Skin of body (tissue), 2 donors: ENCODE data around the gene COL5A1. TPM values are rescaled to one million over a fixed set of nuclear protein-coding genes. Genes with fewer than 3 reads are reported as not detected.

Source experiments
- DNase-seq: peaks from one replicate; lab custom pipeline; 2025; lab: John Stamatoyannopoulos, UW
- total RNA-seq: library from RNA; depleted of rRNA; stranded (reverse); fragments of >200 nt; gene quantifications from one replicate; pipeline ENCODE4 v1.2.3, GENCODE V29; 2014

COL5A1 gene
- total RNA-seq, 1 donor from 2014 or later, result 349 TPM

- no peak for DNase-seq
Observed at GRCh38 chr9:134870746-134871662, 229.4 kb downstream of the COL5A1 start.

- peak; percentile 34 for DNase-seq
Observed at GRCh38 chr9:134871697-134872340, 230.2 kb downstream of the COL5A1 start.

- DNase-seq, result no peak
Observed at GRCh38 chr9:134872482-134873231, 231.1 kb downstream of the COL5A1 start.

- DNase-seq, result no peak
Observed at GRCh38 chr9:134875371-134875770, 233.8 kb downstream of the COL5A1 start.

GRCh38 chr9:134877541-134877940, 235.9 kb downstream of the COL5A1 start:
- DNase-seq, result no peak

- no peak for DNase-seq
Observed at GRCh38 chr9:134879664-134880483, 238.3 kb downstream of the COL5A1 start.

- no peak for DNase-seq
Observed at GRCh38 chr9:134880484-134881312, 239.1 kb downstream of the COL5A1 start, which contains the start of gene FCN2. FCN2 (plus strand) TSS chr9:134880810; CDS start chr9:134880822, 12 bp downstream.

GRCh38 chr9:134881313-134881670, 239.7 kb downstream of the COL5A1 start:
- DNase-seq, result no peak

- no peak for DNase-seq
Observed at GRCh38 chr9:134882204-134882785, 240.7 kb downstream of the COL5A1 start.

- DNase-seq, result no peak
Observed at GRCh38 chr9:134883040-134883782, 241.6 kb downstream of the COL5A1 start.

- DNase-seq, result no peak
Observed at GRCh38 chr9:134884492-134884891, 242.9 kb downstream of the COL5A1 start.

GRCh38 chr9:134885001-134885678, 243.5 kb downstream of the COL5A1 start:
- DNase-seq, result no peak

GRCh38 chr9:134885679-134886412, 244.2 kb downstream of the COL5A1 start:
- no peak for DNase-seq

- DNase-seq, result no peak
Observed at GRCh38 chr9:134886413-134886913, 244.9 kb downstream of the COL5A1 start.

GRCh38 chr9:134887219-134887618, 245.6 kb downstream of the COL5A1 start:
- no peak for DNase-seq

GRCh38 chr9:134887686-134888602, 246.3 kb downstream of the COL5A1 start:
- no peak for DNase-seq
